Parathyroid adenoma (tissue), 2 donors: ENCODE measurements around the gene ADGRV1.

ENCODE experiments used
- H2AFZ ChIP-seq: fragments of 300-600 bp; sonication (generic); one replicate; pipeline ENCODE4 v1.7.0; 2017; ENCODE audit warnings: antibody characterized with exemption, mild to moderate bottlenecking
- H3K27ac ChIP-seq: fragments of 300-600 bp; sonication (generic); one replicate; pipeline ENCODE4 v1.7.0; 2017
- H3K27me3 ChIP-seq: fragments of 300-600 bp; sonication (generic); one replicate; pipeline ENCODE4 v1.7.0; 2017; ENCODE audit warnings: low read length; ENCODE audit not compliant: control insufficient read depth, insufficient read depth
- H3K36me3 ChIP-seq: fragments of 300-600 bp; sonication (generic); one replicate; pipeline ENCODE4 v1.7.0; 2017; ENCODE audit warnings: low read length; ENCODE audit not compliant: control insufficient read depth, insufficient read depth
- H3K4me1 ChIP-seq: fragments of 300-600 bp; sonication (generic); one replicate; pipeline ENCODE4 v1.7.0; 2017; ENCODE audit warnings: control low read depth
- H3K4me2 ChIP-seq: fragments of 300-600 bp; sonication (generic); one replicate; pipeline ENCODE4 v1.7.0; 2017; ENCODE audit warnings: low read length
- H3K4me3 ChIP-seq: fragments of 300-600 bp; sonication (generic); one replicate; pipeline ENCODE4 v1.7.0; 2017; ENCODE audit warnings: low read depth, low read length
- H3K79me2 ChIP-seq: fragments of 300-600 bp; sonication (generic); one replicate; pipeline ENCODE4 v1.7.0; 2017; ENCODE audit warnings: control low read depth
- H3K9ac ChIP-seq: fragments of 300-600 bp; sonication (generic); one replicate; pipeline ENCODE4 v1.7.0; 2017; ENCODE audit warnings: mild to moderate bottlenecking
- H3K9me3 ChIP-seq: fragments of 300-600 bp; sonication (generic); one replicate; pipeline ENCODE4 v1.7.0; 2017; ENCODE audit warnings: low read length; ENCODE audit not compliant: control insufficient read depth
- TF ChIP-seq, protein P1 (sequence below): fragments of 300-600 bp; sonication (generic); IDR thresholded peaks from one replicate; pipeline ENCODE4 v1.7.0; 2017; ENCODE audit warnings: antibody characterized with exemption, mild to moderate bottlenecking
- donor health status: primary hyperparathyroidism.

Gene ADGRV1

DNA sequence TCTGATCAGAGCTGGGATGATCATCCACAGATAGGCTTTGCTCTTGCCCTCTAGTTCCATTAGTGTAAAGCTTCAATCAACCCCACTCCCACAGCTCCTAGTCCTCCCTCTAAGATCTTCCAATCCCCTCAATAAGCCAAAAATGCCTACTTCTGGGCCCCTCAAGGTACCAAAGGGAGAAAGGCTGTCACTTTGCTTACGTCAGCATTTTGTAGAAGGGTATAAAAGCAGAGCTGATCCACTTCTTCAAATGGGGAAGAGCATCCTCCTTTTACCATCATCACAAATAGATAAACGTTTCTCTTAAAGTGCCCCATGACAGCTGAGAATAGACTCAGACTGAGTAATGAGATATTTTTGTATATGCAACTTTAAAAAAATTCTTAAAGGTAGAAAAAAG is 13.1 kb upstream of the ADGRV1 start:
- TF ChIP-seq, protein P1, sequence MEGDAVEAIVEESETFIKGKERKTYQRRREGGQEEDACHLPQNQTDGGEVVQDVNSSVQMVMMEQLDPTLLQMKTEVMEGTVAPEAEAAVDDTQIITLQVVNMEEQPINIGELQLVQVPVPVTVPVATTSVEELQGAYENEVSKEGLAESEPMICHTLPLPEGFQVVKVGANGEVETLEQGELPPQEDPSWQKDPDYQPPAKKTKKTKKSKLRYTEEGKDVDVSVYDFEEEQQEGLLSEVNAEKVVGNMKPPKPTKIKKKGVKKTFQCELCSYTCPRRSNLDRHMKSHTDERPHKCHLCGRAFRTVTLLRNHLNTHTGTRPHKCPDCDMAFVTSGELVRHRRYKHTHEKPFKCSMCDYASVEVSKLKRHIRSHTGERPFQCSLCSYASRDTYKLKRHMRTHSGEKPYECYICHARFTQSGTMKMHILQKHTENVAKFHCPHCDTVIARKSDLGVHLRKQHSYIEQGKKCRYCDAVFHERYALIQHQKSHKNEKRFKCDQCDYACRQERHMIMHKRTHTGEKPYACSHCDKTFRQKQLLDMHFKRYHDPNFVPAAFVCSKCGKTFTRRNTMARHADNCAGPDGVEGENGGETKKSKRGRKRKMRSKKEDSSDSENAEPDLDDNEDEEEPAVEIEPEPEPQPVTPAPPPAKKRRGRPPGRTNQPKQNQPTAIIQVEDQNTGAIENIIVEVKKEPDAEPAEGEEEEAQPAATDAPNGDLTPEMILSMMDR, result no peak
- H3K4me3 ChIP-seq, result no peak overlapping the region
- H3K4me2 ChIP-seq, result no peak overlapping the region
- no peaks in the 10 kb centered on the region for H3K27me3 ChIP-seq
- no peak overlapping the region for H3K27ac ChIP-seq
- H3K9me3 ChIP-seq, result no peaks in the 10 kb centered on the region
- H3K79me2 ChIP-seq, result no peaks in the 10 kb centered on the region
- H2AFZ ChIP-seq, result no peak overlapping the region
- H3K9ac ChIP-seq, result no peak overlapping the region
- no peaks in the 10 kb centered on the region for H3K36me3 ChIP-seq
- H3K4me1 ChIP-seq, result no peaks in the 10 kb centered on the region

GRCh38 chr5:90546216-90546837 is 12.3 kb upstream of the ADGRV1 start:
- Histone ChIP-seq H3K4me1 (no peaks in the 10 kb centered on the region), H3K27ac (no peak overlapping the region), H3K27me3 (no peaks in the 10 kb centered on the region), H3K4me2 (no peak overlapping the region), H3K36me3 (no peaks in the 10 kb centered on the region), H3K79me2 (no peaks in the 10 kb centered on the region), H3K9ac (no peak overlapping the region), H3K4me3 (no peak overlapping the region), H3K9me3 (no peaks in the 10 kb centered on the region), H2AFZ (no peak overlapping the region)
- TF ChIP-seq, protein P1, result no peak

- Histone ChIP-seq H3K79me2 (no peaks in the 10 kb centered on the region), H3K4me2 (no peak overlapping the region), H3K36me3 (no peaks in the 10 kb centered on the region), H3K4me1 (no peaks in the 10 kb centered on the region), H2AFZ (no peak overlapping the region), H3K4me3 (no peak overlapping the region), H3K9ac (no peak overlapping the region), H3K27me3 (no peaks in the 10 kb centered on the region), H3K9me3 (no peaks in the 10 kb centered on the region), H3K27ac (no peak overlapping the region)
- TF ChIP-seq, protein P1, result no peak
These were observed 11.5 kb upstream of the ADGRV1 start for GRCh38 chr5:90547072-90547536.

DNA sequence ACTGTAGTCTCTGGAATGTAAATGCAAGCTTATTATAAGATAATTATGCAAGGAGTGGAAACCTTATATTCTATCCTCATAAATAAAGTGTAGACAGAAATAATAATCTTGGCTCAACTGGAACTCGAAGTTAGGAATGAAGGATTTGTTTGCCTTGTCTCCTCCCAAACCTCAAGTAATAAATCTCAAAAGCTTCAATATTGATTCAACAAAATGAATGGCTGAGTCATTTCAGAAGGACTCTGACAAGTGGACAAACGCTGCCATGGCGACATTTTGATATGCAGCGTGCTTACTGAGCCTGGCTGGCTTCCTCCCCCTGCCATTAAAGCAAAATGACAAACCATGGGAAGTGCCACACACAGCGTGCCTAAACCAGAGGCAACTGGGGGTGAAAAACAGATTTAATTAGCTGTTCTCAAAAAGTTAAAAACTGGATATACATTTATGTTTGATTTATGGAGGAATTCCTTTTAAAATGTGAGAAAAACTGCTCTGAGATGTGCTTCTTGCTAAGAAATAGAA is 10.5 kb upstream of the ADGRV1 start:
- H2AFZ ChIP-seq, result no peak overlapping the region
- no peaks in the 10 kb centered on the region for H3K4me1 ChIP-seq
- H3K27ac ChIP-seq, result no peak overlapping the region
- H3K4me2 ChIP-seq, result no peak overlapping the region
- no peaks in the 10 kb centered on the region for H3K79me2 ChIP-seq
- no peaks in the 10 kb centered on the region for H3K9me3 ChIP-seq
- H3K27me3 ChIP-seq, result no peaks in the 10 kb centered on the region
- H3K9ac ChIP-seq, result no peak overlapping the region
- H3K36me3 ChIP-seq, result no peaks in the 10 kb centered on the region
- no peak overlapping the region for H3K4me3 ChIP-seq
- TF ChIP-seq, protein P1, result no peak

DNA sequence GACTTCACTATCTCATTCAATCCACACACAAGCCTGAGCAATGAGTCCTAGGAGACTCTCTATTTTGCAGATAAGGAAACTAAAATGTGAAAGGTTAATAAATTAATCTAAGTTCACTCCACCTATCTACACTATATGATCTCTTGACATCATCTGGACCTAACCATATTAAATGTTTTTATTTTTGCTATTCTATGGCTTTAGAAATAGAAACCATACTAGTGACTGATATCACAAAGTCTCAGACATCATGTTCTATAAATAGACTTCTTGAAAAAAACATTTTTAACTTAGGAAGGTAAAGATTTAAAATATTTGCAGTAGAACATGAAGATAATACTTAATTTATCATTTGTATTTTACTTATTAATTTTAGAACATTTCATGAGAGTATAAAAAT is 9.4 kb upstream of the ADGRV1 start:
- Histone ChIP-seq H3K27ac (no peak overlapping the region), H2AFZ (no peak overlapping the region), H3K4me2 (no peak overlapping the region), H3K9me3 (no peaks in the 10 kb centered on the region), H3K4me1 (no peaks in the 10 kb centered on the region), H3K9ac (no peak overlapping the region), H3K36me3 (no peaks in the 10 kb centered on the region), H3K4me3 (no peak overlapping the region), H3K27me3 (no peaks in the 10 kb centered on the region), H3K79me2 (no peaks in the 10 kb centered on the region)
- TF ChIP-seq, protein P1, result no peak
